ENCODE data around the gene PRKAA1. TPM values are rescaled to one million over a fixed set of nuclear protein-coding genes. Genes with fewer than 3 reads are reported as not detected.

Gene PRKAA1
- 58.1 TPM for polyA plus RNA-seq (2013)

DNA sequence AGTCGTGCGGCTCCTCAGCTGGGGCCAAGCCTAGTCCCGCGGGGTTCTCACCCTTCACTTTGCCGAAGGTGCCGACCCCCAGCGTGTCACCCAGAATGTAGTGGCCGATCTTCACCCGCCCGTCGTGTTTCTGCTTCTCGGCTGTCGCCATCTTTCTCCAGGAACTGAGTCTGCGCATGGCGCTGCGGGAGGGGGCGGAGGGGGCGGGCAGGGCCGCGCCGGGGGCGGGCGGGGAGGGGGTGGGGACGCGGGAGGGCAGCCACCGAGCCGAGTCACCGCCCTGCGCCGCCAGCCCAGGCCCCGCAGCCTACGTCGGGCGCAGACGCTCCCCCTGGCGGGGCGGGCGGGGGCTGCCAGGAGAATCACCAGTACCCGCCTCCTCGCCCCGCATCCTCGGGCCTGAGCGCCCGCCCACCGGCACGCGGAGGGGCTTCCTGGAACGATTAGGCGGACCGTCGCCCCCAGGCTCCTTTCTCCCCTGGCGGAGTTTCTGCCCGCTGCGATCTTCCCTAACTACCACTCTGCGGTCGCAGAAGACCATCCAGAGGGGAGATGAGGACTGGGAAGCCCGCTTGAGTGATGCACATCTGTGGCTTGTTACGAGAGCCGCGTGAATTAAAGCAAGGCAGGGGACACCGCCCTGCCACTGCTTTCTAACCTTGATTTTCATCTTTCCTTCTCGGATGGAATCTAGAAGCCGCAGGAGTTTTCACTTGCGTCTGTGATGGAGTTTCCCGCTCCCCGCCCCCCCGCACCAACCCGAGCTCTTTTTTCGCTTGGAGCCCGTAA is at the start of gene PRKAA1:
PRKAA1 (minus strand) TSS at position 363 of the 789 bp plus-strand sequence; CDS start at position 178, 185 bp downstream.
- H3K9me3 ChIP-seq (ENCODE audit: control extremely low read depth in 1 of 5, control insufficient read depth in 4 of 5, insufficient read depth in 2 of 5, low read depth in 1 of 5, low read length in 4 of 5), result no peaks in the 10 kb centered on the region
- H3K36me3 ChIP-seq (ENCODE audit: control insufficient read depth in 4 of 4, insufficient read depth in 4 of 4, low read length in 3 of 4), result peaks cover 0 to 7% (median under 1%) of the 10 kb centered on the region in 4 experiments
- H3K27me3 ChIP-seq (replicated peaks in 2 of 5; ENCODE audit: control insufficient read depth in 4 of 5, insufficient read depth in 5 of 5, low read length in 4 of 5), result no peaks in the 10 kb centered on the region
- POLR2A ChIA-PET, result interaction anchor here (1.1 to 1.7 kb wide), 2 partner anchors 27 to 29 kb away, joined by 3 to 4 read pairs; no protein-coding TSS in a partner anchor
- 0% methylated on average over 54 of the region's 70 CpGs for WGBS (ENCODE audit: insufficient coverage)
- peaks cover 7 to 36% (median 21%) of the 10 kb centered on the region in 4 experiments for H3K4me1 ChIP-seq (ENCODE audit: control extremely low read depth in 1 of 4, control insufficient read depth in 4 of 4, insufficient read depth in 4 of 4, low read length in 3 of 4)
- DNase-seq, result peak; percentile 92 to 96 (median 95)
- CTCF ChIA-PET, result interaction anchor here (0.6 to 1.3 kb wide), 6 partner anchors 10 to 42 kb away, joined by 3 to 5 read pairs (median 4); partner anchors contain the start of gene TTC33
- H3K27ac ChIP-seq (ENCODE audit: insufficient read depth in 1 of 2, low read depth in 1 of 2, low read length in 2 of 2, poor library complexity in 1 of 2, severe bottlenecking in 2 of 2), result peak within 1 kb of the TSS; percentile 79 to 87
- peak within 1 kb of the TSS; percentile 86 to 99 (median 93) for H3K4me3 ChIP-seq (ENCODE audit: control insufficient read depth in 1 of 7, extremely low read depth in 1 of 7, insufficient read depth in 4 of 7, low read depth in 2 of 7, low read length in 6 of 7)

DNA sequence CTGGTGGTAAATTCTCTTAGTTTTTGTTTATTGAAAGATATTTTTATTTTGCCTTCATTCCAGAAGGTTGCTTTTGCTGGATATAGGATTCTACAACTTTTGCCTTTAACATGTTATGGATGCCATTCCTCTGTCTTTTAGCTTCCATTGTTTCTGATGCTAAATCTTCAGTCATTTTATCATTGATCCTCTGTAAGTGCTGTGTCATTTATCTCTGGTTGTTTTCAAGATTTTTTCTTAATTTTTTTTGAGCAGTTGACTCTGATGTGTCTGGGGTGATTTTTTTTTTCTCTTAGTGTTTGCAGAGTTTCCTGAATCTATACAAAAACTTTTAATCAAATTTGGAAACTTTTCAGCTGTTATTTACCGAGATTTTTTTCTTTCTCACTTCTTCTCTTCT is 49.4 kb upstream of the PRKAA1 start:
- CTCF ChIA-PET, result no interaction called here
- DNase-seq, result no peak
- peaks cover 0 to 9% (median 2%) of the 10 kb centered on the region in 4 experiments for H3K4me1 ChIP-seq (ENCODE audit: control extremely low read depth in 1 of 4, control insufficient read depth in 4 of 4, insufficient read depth in 4 of 4, low read length in 3 of 4)
- H3K27ac ChIP-seq (ENCODE audit: insufficient read depth in 1 of 2, low read depth in 1 of 2, low read length in 2 of 2, poor library complexity in 1 of 2, severe bottlenecking in 2 of 2), result no peak overlapping the region
- H3K36me3 ChIP-seq (ENCODE audit: control insufficient read depth in 4 of 4, insufficient read depth in 4 of 4, low read length in 3 of 4), result peaks cover 0 to 11% (median 6%) of the 10 kb centered on the region in 4 experiments
- H3K9me3 ChIP-seq (ENCODE audit: control extremely low read depth in 1 of 5, control insufficient read depth in 4 of 5, insufficient read depth in 2 of 5, low read depth in 1 of 5, low read length in 4 of 5), result no peaks in the 10 kb centered on the region
- POLR2A ChIA-PET, result no interaction called here
- H3K4me3 ChIP-seq (ENCODE audit: control insufficient read depth in 1 of 7, extremely low read depth in 1 of 7, insufficient read depth in 4 of 7, low read depth in 2 of 7, low read length in 6 of 7), result no peak overlapping the region
- no peaks in the 10 kb centered on the region for H3K27me3 ChIP-seq (replicated peaks in 2 of 5; ENCODE audit: control insufficient read depth in 4 of 5, insufficient read depth in 5 of 5, low read length in 4 of 5)
- WGBS (ENCODE audit: insufficient coverage), result no CpG with 5 or more reads among the region's 1 CpG

DNA sequence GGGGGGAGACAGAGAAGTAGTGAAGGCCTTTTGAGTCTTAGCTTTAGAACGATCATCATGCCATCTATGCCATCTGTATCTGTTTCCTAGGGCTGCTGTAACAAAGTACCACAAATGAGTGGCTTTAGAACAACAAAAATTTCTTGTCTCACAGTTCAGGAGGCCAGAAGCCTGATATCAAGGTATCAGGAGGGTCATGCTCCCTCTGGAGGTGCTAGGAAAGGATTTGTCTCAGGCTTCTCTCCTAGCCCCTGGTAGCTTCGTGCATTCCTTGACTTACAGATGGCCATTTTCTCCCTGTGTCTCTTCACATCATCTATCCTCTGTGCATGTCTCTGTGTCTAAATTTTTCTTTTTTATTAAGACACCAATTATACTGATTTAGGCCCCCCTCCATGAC is 48.2 kb upstream of the PRKAA1 start:
- DNase-seq, result no peak
- Histone ChIP-seq H3K36me3 (ENCODE audit: control insufficient read depth in 4 of 4, insufficient read depth in 4 of 4, low read length in 3 of 4) (peaks cover 0 to 8% (median 3%) of the 10 kb centered on the region in 4 experiments), H3K27me3 (replicated peaks in 2 of 5; ENCODE audit: control insufficient read depth in 4 of 5, insufficient read depth in 5 of 5, low read length in 4 of 5) (no peaks in the 10 kb centered on the region), H3K4me3 (ENCODE audit: control insufficient read depth in 1 of 7, extremely low read depth in 1 of 7, insufficient read depth in 4 of 7, low read depth in 2 of 7, low read length in 6 of 7) (no peak overlapping the region), H3K9me3 (ENCODE audit: control extremely low read depth in 1 of 5, control insufficient read depth in 4 of 5, insufficient read depth in 2 of 5, low read depth in 1 of 5, low read length in 4 of 5) (no peaks in the 10 kb centered on the region), H3K27ac (ENCODE audit: insufficient read depth in 1 of 2, low read depth in 1 of 2, low read length in 2 of 2, poor library complexity in 1 of 2, severe bottlenecking in 2 of 2) (no peak overlapping the region), H3K4me1 (ENCODE audit: control extremely low read depth in 1 of 4, control insufficient read depth in 4 of 4, insufficient read depth in 4 of 4, low read length in 3 of 4) (peaks cover 0 to 18% (median 8%) of the 10 kb centered on the region in 4 experiments)
- POLR2A ChIA-PET, result no interaction called here
- CTCF ChIA-PET, result no interaction called here
- 92% methylated on average over 2 of the region's 2 CpGs for WGBS (ENCODE audit: insufficient coverage)

DNA sequence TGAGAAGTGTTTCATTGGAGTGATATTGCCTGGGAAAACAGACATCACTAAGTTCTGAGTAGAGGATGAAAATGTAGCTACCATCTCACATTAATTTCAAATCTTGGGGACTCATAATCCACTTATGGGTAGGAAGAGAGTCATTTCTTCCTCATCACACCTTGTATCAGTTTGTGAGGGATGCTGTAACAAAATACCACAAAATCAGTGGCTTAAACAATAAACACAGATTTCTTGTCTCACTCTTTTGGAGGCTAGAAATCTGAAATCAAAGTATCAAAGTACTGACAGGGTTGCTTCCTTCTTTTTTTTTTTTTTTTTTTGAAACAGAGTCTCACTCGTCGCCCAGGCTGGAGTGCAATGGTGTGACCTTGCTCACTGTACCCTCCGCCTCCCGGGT is 46.4 kb upstream of the PRKAA1 start:
- H3K4me3 ChIP-seq (ENCODE audit: control insufficient read depth in 1 of 7, extremely low read depth in 1 of 7, insufficient read depth in 4 of 7, low read depth in 2 of 7, low read length in 6 of 7), result no peak overlapping the region
- no peaks in the 10 kb centered on the region for H3K27me3 ChIP-seq (replicated peaks in 2 of 5; ENCODE audit: control insufficient read depth in 4 of 5, insufficient read depth in 5 of 5, low read length in 4 of 5)
- DNase-seq, result no peak
- H3K36me3 ChIP-seq (ENCODE audit: control insufficient read depth in 4 of 4, insufficient read depth in 4 of 4, low read length in 3 of 4), result peaks cover 0 to 8% (median 3%) of the 10 kb centered on the region in 4 experiments
- no peak overlapping the region for H3K27ac ChIP-seq (ENCODE audit: insufficient read depth in 1 of 2, low read depth in 1 of 2, low read length in 2 of 2, poor library complexity in 1 of 2, severe bottlenecking in 2 of 2)
- H3K9me3 ChIP-seq (ENCODE audit: control extremely low read depth in 1 of 5, control insufficient read depth in 4 of 5, insufficient read depth in 2 of 5, low read depth in 1 of 5, low read length in 4 of 5), result no peaks in the 10 kb centered on the region
- CTCF ChIA-PET, result interaction anchor here (2.0 to 2.8 kb wide), 2 partner anchors 9 to 12 kb away, joined by 4 to 6 read pairs; no protein-coding TSS in a partner anchor
- H3K4me1 ChIP-seq (ENCODE audit: control extremely low read depth in 1 of 4, control insufficient read depth in 4 of 4, insufficient read depth in 4 of 4, low read length in 3 of 4), result peaks cover 0 to 25% (median 11%) of the 10 kb centered on the region in 4 experiments
- 100% methylated on average over 4 of the region's 4 CpGs for WGBS (ENCODE audit: insufficient coverage)
- POLR2A ChIA-PET, result no interaction called here

DNA sequence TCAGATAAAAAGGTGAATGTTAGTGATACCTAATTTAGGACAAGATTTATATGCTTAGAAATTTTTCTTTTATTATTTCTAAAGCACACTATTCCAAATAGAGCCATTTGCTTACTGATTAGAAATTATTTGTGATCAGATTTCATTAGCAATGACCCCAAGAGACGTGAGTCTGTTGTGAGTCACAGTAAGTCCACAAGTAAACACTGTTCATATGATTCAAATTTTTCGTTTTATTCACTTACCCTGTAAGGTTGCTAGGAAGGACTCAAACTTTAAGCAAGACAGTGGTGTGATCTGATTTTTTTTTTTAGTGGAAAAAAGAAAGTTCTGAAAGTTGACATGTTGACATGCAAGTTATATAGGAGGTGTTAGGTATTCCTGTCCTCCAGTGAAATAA is 44.2 kb upstream of the PRKAA1 start:
- Histone ChIP-seq H3K27me3 (replicated peaks in 2 of 5; ENCODE audit: control insufficient read depth in 4 of 5, insufficient read depth in 5 of 5, low read length in 4 of 5) (no peaks in the 10 kb centered on the region), H3K9me3 (ENCODE audit: control extremely low read depth in 1 of 5, control insufficient read depth in 4 of 5, insufficient read depth in 2 of 5, low read depth in 1 of 5, low read length in 4 of 5) (no peaks in the 10 kb centered on the region), H3K36me3 (ENCODE audit: control insufficient read depth in 4 of 4, insufficient read depth in 4 of 4, low read length in 3 of 4) (peaks cover 0 to 8% (median 3%) of the 10 kb centered on the region in 4 experiments), H3K27ac (ENCODE audit: insufficient read depth in 1 of 2, low read depth in 1 of 2, low read length in 2 of 2, poor library complexity in 1 of 2, severe bottlenecking in 2 of 2) (peak overlapping the region in 1 of 2 experiments; percentile 90), H3K4me1 (ENCODE audit: control extremely low read depth in 1 of 4, control insufficient read depth in 4 of 4, insufficient read depth in 4 of 4, low read length in 3 of 4) (peaks cover 0 to 17% (median 9%) of the 10 kb centered on the region in 4 experiments), H3K4me3 (ENCODE audit: control insufficient read depth in 1 of 7, extremely low read depth in 1 of 7, insufficient read depth in 4 of 7, low read depth in 2 of 7, low read length in 6 of 7) (peak overlapping the region in 5 of 7 experiments; percentile 64 to 91 (median 90))
- POLR2A ChIA-PET, result no interaction called here
- DNase-seq, result no peak
- 80% methylated on average over 1 of the region's 2 CpGs for WGBS (ENCODE audit: insufficient coverage)
- CTCF ChIA-PET, result interaction anchor here (2.0 to 2.8 kb wide), 2 partner anchors 10 to 11 kb away, joined by 4 to 6 read pairs; no protein-coding TSS in a partner anchor

DNA sequence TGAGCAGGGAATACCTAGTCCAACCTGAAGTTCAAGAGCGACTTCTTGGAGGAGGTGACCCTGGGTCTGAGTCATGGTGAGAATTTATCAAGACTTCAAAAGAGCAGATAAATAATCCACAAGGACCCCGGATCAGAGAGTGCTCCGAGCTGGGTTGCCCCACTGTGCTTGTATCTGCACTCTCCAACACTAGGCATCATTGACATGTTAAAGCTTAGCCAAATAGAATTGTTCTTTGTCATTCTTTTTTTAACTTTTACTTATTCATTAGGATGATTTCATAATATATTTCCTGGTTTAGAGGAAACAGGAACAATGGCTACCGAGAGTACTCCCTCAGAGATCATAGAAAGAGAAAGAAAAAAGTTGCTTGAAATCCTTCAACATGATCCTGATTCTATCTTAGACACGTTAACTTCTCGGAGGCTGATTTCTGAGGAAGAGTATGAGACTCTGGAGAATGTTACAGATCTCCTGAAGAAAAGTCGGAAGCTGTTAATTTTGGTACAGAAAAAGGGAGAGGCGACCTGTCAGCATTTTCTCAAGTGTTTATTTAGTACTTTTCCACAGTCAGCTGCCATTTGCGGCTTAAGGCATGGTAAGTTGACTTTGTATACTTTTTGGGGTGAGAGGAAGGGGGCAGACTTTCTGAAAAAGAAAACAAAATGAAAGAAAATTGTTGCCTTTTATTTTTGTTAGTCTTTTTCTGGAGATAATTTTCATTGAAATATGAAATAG is 43.1 kb upstream of the PRKAA1 start, which contains the start of gene CARD6:
CARD6 (plus strand) TSS at position 300 of the 738 bp plus-strand sequence; CDS start at position 316, 16 bp downstream.
- CTCF ChIA-PET, result interaction anchor here (1.3 kb wide), 1 partner anchor 66 kb away, joined by 5 read pairs; no protein-coding TSS in a partner anchor
- H3K27me3 ChIP-seq (replicated peaks in 2 of 5; ENCODE audit: control insufficient read depth in 4 of 5, insufficient read depth in 5 of 5, low read length in 4 of 5), result no peaks in the 10 kb centered on the region
- peaks cover 0 to 17% (median 9%) of the 10 kb centered on the region in 4 experiments for H3K4me1 ChIP-seq (ENCODE audit: control extremely low read depth in 1 of 4, control insufficient read depth in 4 of 4, insufficient read depth in 4 of 4, low read length in 3 of 4)
- WGBS (ENCODE audit: insufficient coverage), result 7% methylated on average over 6 of the region's 9 CpGs
- peaks cover 0 to 8% (median 3%) of the 10 kb centered on the region in 4 experiments for H3K36me3 ChIP-seq (ENCODE audit: control insufficient read depth in 4 of 4, insufficient read depth in 4 of 4, low read length in 3 of 4)
- POLR2A ChIA-PET, result no interaction called here
- no peaks in the 10 kb centered on the region for H3K9me3 ChIP-seq (ENCODE audit: control extremely low read depth in 1 of 5, control insufficient read depth in 4 of 5, insufficient read depth in 2 of 5, low read depth in 1 of 5, low read length in 4 of 5)
- H3K27ac ChIP-seq (ENCODE audit: insufficient read depth in 1 of 2, low read depth in 1 of 2, low read length in 2 of 2, poor library complexity in 1 of 2, severe bottlenecking in 2 of 2), result peak within 1 kb of the TSS; percentile 75 to 90
- DNase-seq, result peak; percentile 48 to 79 (median 69)
- peak within 1 kb of the TSS in 6 of 7 experiments; percentile 64 to 91 (median 80) for H3K4me3 ChIP-seq (ENCODE audit: control insufficient read depth in 1 of 7, extremely low read depth in 1 of 7, insufficient read depth in 4 of 7, low read depth in 2 of 7, low read length in 6 of 7)

Measured in common myeloid progenitor, CD34-positive (primary cell).